Dermis microvascular lymphatic vessel endothelial cell (primary cell): Measurements from ENCODE around the gene FNDC1. TPM values are rescaled to one million over a fixed set of nuclear protein-coding genes. Genes with fewer than 3 reads are reported as not detected.
"Not testable (repeated sequence)": the region's sequence is repeated elsewhere in the genome, so short reads cannot be mapped to it uniquely, and the experiment has no call there.

Experiments
- DNase-seq, 2 donors: peaks; one replicate each; pipeline versions ENCODE4 v3.0.0 to v3.0.0-alpha.2; 2010; ENCODE audit warnings: low read depth in 2 of 2
- total RNA-seq: library from RNA; depleted of rRNA; stranded (reverse); fragments of >200 nt; gene quantifications from 2 replicates; pipeline ENCODE4 v1.2.1, GENCODE V29; 2014

The FNDC1 gene
- not detected in 2 replicates for total RNA-seq

- peak in 1 of 2 donors; percentile 38 for DNase-seq
These were observed at the start of gene FNDC1 for GRCh38 chr6:159169193-159169555. Gene FNDC1, plus strand, starts transcription at chr6:159169400. Its CDS starts 197 bp downstream, at chr6:159169597.

GRCh38 chr6:159119791-159120190 lies 49.4 kb upstream of the FNDC1 start:
- no peak for DNase-seq

GRCh38 chr6:159121486-159121885 lies 47.7 kb upstream of the FNDC1 start:
- DNase-seq, result no peak

- no peak for DNase-seq
These were observed 46.7 kb upstream of the FNDC1 start for GRCh38 chr6:159122453-159122852.

GRCh38 chr6:159123831-159124230 lies 45.4 kb upstream of the FNDC1 start:
- DNase-seq, result not testable (repeated sequence)

GRCh38 chr6:159125014-159125609 lies 44.1 kb upstream of the FNDC1 start:
- no peak for DNase-seq

- DNase-seq, result no peak
These were observed 43.2 kb upstream of the FNDC1 start for GRCh38 chr6:159125951-159126352.

GRCh38 chr6:159126590-159126989 lies 42.6 kb upstream of the FNDC1 start:
- DNase-seq, result no peak

- DNase-seq, result no peak
These were observed 41.5 kb upstream of the FNDC1 start for GRCh38 chr6:159127701-159128100.

GRCh38 chr6:159128978-159129377 lies 40.2 kb upstream of the FNDC1 start:
- DNase-seq, result no peak

- no peak for DNase-seq
These were observed 38.4 kb upstream of the FNDC1 start for GRCh38 chr6:159130846-159131245.

GRCh38 chr6:159131709-159132108 lies 37.5 kb upstream of the FNDC1 start:
- DNase-seq, result no peak

GRCh38 chr6:159132664-159133063 lies 36.5 kb upstream of the FNDC1 start:
- DNase-seq, result no peak

GRCh38 chr6:159134701-159135364 lies 34.4 kb upstream of the FNDC1 start:
- DNase-seq, result peak; percentile 28 to 54

GRCh38 chr6:159137676-159138075 lies 31.5 kb upstream of the FNDC1 start:
- DNase-seq, result no peak

- DNase-seq, result no peak
These were observed 26.7 kb upstream of the FNDC1 start for GRCh38 chr6:159142531-159142930.

- DNase-seq, result no peak
These were observed 20.6 kb upstream of the FNDC1 start for GRCh38 chr6:159148641-159149040.

- DNase-seq, result no peak
These were observed 19.6 kb upstream of the FNDC1 start for GRCh38 chr6:159149641-159150040.

GRCh38 chr6:159151266-159151855 lies 17.8 kb upstream of the FNDC1 start:
- peak; percentile 9 to 52 for DNase-seq

- no peak for DNase-seq
These were observed 17.2 kb upstream of the FNDC1 start for GRCh38 chr6:159152041-159152440.

GRCh38 chr6:159152782-159153181 lies 16.4 kb upstream of the FNDC1 start:
- DNase-seq, result no peak

GRCh38 chr6:159155679-159156078 lies 13.5 kb upstream of the FNDC1 start:
- no peak for DNase-seq

GRCh38 chr6:159156089-159156488 lies 13.1 kb upstream of the FNDC1 start:
- DNase-seq, result no peak
